ENCODE measurements around the gene THSD4.

The THSD4 gene

DNA sequence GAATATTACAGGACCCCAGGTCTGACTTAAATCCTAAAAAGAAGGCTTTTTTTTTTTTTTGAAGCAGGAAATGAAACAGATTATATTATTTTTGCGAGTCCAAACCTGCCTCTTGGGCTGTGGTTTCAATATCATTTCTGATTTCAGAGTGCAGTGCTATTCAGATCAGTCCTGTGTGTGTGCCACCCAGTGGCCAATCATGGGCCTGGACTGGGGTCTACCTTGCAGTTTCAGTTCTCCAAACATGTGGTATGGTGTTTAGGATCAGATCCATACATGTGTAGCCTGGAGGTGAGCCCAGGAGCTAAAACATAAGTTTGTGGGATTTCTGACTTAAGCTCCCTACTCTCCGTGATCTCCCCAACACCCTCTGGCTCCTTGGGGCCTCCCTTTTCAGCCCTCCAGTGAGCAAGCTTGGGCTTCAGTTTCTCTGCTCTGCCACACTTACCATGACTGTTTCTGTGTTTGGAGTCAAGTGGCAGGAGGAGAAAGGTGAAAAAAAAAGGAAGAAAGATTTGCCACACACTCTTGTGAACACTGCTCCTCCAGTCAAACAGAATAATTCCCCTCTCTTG lies 12.1 kb upstream of the THSD4 start:
- DNase-seq (ENCODE audit: insufficient read length): no peak
- TF ChIP-seq POLR2AphosphoS5 (IDR thresholded peaks at IDR 0.05; ENCODE audit: low read depth, low read length) (no peak), TAF1 (IDR thresholded peaks at IDR 0.05; ENCODE audit: borderline replicate concordance, low read depth, low read length) (no peak), POLR2A (IDR thresholded peaks at IDR 0.05; ENCODE audit: low read depth, low read length) (no peak)
- FAIRE-seq: peak; percentile 63

- DNase-seq (ENCODE audit: insufficient read length) (no peak), FAIRE-seq (no peak)
- TF ChIP-seq POLR2A (IDR thresholded peaks at IDR 0.05; ENCODE audit: low read depth, low read length) (no peak), TAF1 (IDR thresholded peaks at IDR 0.05; ENCODE audit: borderline replicate concordance, low read depth, low read length) (no peak), POLR2AphosphoS5 (IDR thresholded peaks at IDR 0.05; ENCODE audit: low read depth, low read length) (no peak)
Measured at GRCh38 chr15:71104636-71105035, 10.6 kb upstream of the THSD4 start.

- TF ChIP-seq POLR2AphosphoS5 (IDR thresholded peaks at IDR 0.05; ENCODE audit: low read depth, low read length) (no peak), TAF1 (IDR thresholded peaks at IDR 0.05; ENCODE audit: borderline replicate concordance, low read depth, low read length) (no peak), POLR2A (IDR thresholded peaks at IDR 0.05; ENCODE audit: low read depth, low read length) (no peak)
- DNase-seq (ENCODE audit: insufficient read length) (no peak), FAIRE-seq (no peak)
Measured at GRCh38 chr15:71105444-71105843, 9.8 kb upstream of the THSD4 start.

GRCh38 chr15:71106802-71107500 lies 8.3 kb upstream of the THSD4 start:
- no peak for FAIRE-seq
- no peak for TF ChIP-seq TAF1 (IDR thresholded peaks at IDR 0.05; ENCODE audit: borderline replicate concordance, low read depth, low read length)
- TF ChIP-seq POLR2AphosphoS5 (IDR thresholded peaks at IDR 0.05; ENCODE audit: low read depth, low read length): no peak
- DNase-seq (ENCODE audit: insufficient read length): no peak

DNA sequence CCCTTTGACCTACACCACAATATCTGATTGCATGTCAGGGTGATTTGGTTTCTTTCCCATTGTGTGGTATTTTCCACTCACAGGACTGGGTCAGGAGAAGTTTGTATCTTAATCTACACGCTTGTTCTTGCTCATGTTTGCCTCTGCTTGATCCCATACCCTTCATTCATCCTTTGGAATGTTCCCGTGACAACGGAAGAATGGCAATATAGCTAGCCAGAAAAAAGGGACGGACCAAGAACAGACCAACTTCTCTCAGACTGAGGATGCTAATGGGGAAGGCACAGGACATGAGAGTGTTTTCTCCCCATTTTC lies 7.8 kb upstream of the THSD4 start:
- DNase-seq (ENCODE audit: insufficient read length): no peak
- no peak for TF ChIP-seq POLR2AphosphoS5 (IDR thresholded peaks at IDR 0.05; ENCODE audit: low read depth, low read length)
- no peak for TF ChIP-seq TAF1 (IDR thresholded peaks at IDR 0.05; ENCODE audit: borderline replicate concordance, low read depth, low read length)
- TF ChIP-seq POLR2A (IDR thresholded peaks at IDR 0.05; ENCODE audit: low read depth, low read length): no peak
- FAIRE-seq: no peak

DNA sequence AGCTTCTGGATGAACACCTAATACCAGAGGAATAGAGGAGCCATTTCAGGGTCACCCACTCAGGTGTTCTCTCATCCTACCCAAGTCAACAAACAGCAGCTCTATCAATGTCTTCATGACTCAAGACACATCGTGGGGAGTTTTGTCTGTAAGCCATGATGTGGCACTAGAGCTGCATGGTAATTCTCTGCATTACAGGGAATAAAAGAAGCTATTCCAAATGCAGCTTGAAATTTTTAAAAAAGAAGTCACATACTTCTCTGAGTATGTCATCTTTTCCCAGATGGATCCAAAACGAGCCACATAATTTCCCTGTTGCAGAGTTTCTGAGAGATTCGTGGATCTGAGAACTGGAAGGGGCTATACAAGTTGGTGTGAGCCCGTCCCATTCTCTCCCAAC lies 6.1 kb upstream of the THSD4 start:
- DNase-seq (ENCODE audit: insufficient read length): no peak
- no peak for FAIRE-seq

GRCh38 chr15:71109905-71110304 lies 5.4 kb upstream of the THSD4 start:
- FAIRE-seq (no peak), DNase-seq (ENCODE audit: insufficient read length) (no peak)
- TF ChIP-seq POLR2AphosphoS5 (IDR thresholded peaks at IDR 0.05; ENCODE audit: low read depth, low read length): no peak

More for the DNA sequence above, 6.1 kb upstream of the THSD4 start:
- TF ChIP-seq TAF1 (IDR thresholded peaks at IDR 0.05; ENCODE audit: borderline replicate concordance, low read depth, low read length) (no peak), POLR2AphosphoS5 (IDR thresholded peaks at IDR 0.05; ENCODE audit: low read depth, low read length) (no peak), POLR2A (IDR thresholded peaks at IDR 0.05; ENCODE audit: low read depth, low read length) (no peak)

DNA sequence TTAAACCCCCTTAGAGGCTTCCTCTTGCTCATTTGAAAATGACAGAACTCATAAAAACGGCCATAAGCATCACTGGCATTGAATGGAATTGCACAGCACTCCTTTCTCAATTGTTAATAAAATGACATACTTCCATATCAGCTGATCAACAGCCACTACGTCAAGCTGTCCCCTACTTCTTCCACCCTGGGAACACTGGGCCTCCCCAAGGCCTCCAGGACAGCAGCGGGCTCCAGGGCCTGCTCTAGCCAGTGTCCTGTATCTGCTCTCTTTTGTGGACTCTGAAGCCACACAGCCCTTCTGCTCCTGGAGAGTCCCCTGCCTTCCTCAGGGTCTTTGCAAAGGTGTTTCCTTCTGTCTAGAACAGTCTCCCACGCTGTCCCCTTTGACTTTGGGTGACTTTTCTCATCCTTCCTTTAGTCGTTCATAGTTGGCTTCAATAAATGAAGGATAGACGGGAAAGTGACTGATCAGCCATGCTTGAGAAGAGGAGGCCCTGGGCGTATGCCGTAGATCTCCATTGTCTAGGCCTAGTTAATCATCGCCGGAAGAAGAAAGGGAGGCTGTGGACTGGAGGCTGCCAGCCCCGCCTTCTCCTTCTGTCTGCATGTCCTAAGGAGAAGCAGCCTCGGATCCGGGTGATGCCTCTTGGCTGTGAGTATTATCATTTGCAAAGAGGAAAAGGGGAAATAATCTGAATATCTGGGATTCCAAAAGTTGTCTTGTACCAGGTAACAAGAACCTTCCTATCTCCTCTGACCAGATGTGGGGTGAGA lies 4.7 kb upstream of the THSD4 start:
- no peak for TF ChIP-seq TAF1 (IDR thresholded peaks at IDR 0.05; ENCODE audit: borderline replicate concordance, low read depth, low read length)
- TF ChIP-seq POLR2A (IDR thresholded peaks at IDR 0.05; ENCODE audit: low read depth, low read length): no peak
- TF ChIP-seq POLR2AphosphoS5 (IDR thresholded peaks at IDR 0.05; ENCODE audit: low read depth, low read length): no peak
- FAIRE-seq (no peak), DNase-seq (ENCODE audit: insufficient read length) (no peak)

DNA sequence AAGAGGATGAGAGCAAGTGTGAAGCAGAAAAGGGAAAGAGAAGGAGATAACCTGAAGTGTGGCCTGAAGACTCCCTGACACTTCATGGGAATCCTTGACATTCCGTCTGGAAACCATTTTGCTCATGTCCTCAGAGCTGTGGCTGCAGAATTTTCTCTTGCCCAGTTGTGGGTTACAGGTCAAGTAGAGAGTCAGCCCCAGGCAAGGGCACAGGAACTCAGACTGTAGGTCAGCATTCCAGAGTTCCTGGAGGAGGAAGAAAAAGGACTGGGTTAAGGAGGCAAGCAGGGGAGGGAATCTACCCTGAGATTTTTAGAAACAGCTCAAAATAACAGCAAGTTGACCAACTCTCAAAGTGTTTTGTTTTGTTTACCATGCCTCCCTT lies 4.1 kb upstream of the THSD4 start:
- DNase-seq (ENCODE audit: insufficient read length) (no peak), FAIRE-seq (no peak)
- no peak for TF ChIP-seq POLR2AphosphoS5 (IDR thresholded peaks at IDR 0.05; ENCODE audit: low read depth, low read length)
- no peak for TF ChIP-seq POLR2A (IDR thresholded peaks at IDR 0.05; ENCODE audit: low read depth, low read length)
- TF ChIP-seq TAF1 (IDR thresholded peaks at IDR 0.05; ENCODE audit: borderline replicate concordance, low read depth, low read length): no peak

- FAIRE-seq (no peak), DNase-seq (ENCODE audit: insufficient read length) (no peak)
- no peak for TF ChIP-seq POLR2A (IDR thresholded peaks at IDR 0.05; ENCODE audit: low read depth, low read length)
- TF ChIP-seq POLR2AphosphoS5 (IDR thresholded peaks at IDR 0.05; ENCODE audit: low read depth, low read length): no peak
- no peak for TF ChIP-seq TAF1 (IDR thresholded peaks at IDR 0.05; ENCODE audit: borderline replicate concordance, low read depth, low read length)
Measured at GRCh38 chr15:71111950-71112349, 3.3 kb upstream of the THSD4 start.

DNA sequence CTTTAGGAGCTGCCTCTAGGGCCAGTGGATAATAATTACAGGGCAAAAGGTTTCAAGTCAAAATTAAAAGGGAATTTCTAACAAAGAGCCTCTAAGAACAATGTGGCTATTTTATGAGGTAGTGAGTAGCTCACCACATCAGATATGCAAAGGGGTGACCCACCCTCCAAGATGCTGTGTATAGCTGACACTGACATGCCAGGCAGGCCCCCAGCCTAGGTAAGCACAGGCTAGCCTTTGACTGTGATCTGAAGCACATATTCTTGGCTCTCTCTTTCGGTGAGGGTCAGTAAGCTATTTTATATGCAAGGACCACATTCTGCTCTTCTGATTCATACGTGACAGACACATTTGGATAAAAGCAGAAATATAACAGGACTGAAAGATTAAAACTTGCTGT lies 2.8 kb upstream of the THSD4 start:
- FAIRE-seq (no peak), DNase-seq (ENCODE audit: insufficient read length) (no peak)
- no peak for TF ChIP-seq TAF1 (IDR thresholded peaks at IDR 0.05; ENCODE audit: borderline replicate concordance, low read depth, low read length)
- TF ChIP-seq POLR2A (IDR thresholded peaks at IDR 0.05; ENCODE audit: low read depth, low read length): no peak
- no peak for TF ChIP-seq POLR2AphosphoS5 (IDR thresholded peaks at IDR 0.05; ENCODE audit: low read depth, low read length)

DNA sequence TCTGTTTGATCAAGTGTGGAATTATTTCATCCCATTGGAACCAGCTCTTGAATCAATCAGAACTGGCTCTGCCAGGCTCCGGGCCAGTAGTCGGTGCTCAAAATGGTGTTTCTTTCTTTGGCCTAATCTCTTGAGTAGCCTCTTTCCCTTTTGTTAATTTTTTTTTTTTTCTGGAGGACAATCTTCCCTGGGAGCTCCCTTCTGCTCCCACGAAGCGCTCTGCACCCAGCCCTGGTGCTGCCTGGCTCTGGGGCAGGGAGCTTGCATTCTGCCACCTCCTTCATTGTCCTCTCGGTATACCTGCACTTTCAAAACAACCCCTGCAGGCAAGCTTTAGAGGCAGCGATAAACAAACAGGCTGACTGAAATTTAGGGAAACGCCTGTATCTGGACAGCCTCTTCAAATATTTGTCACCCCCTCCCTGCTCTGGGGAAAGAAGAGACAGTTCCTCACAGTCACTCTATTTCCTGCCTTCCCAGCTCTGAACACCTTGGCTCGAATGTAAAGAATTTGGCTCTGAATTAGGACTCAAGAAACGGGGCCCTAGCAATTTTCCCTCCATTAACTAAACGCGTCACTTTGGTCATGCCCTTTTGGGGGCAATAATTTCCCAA lies 1.1 kb upstream of the THSD4 start:
- no peak for FAIRE-seq
- TF ChIP-seq TAF1 (IDR thresholded peaks at IDR 0.05; ENCODE audit: borderline replicate concordance, low read depth, low read length) (no peak), POLR2A (IDR thresholded peaks at IDR 0.05; ENCODE audit: low read depth, low read length) (no peak), POLR2AphosphoS5 (IDR thresholded peaks at IDR 0.05; ENCODE audit: low read depth, low read length) (no peak)
- no peak for DNase-seq (ENCODE audit: insufficient read length)
